ENCODE measurements around the gene PIR.

The PIR gene

GRCh38 chrX:15493118-15493962 lies at the start of gene PIR:
PIR (minus strand) TSS chrX:15493333; CDS start chrX:15491257, 2,076 bp downstream.
- DNase-seq (ENCODE audit: low read depth in 2 of 2) = peak in 1 of 2 experiments; percentile 22

GRCh38 chrX:15530318-15530717 lies 37.2 kb upstream of the PIR start:
- DNase-seq (ENCODE audit: low read depth in 2 of 2) = no peak

GRCh38 chrX:15529165-15529564 lies 36.0 kb upstream of the PIR start:
- DNase-seq (ENCODE audit: low read depth in 2 of 2) = no peak

GRCh38 chrX:15525664-15526416 lies 32.7 kb upstream of the PIR start:
- no peak for DNase-seq (ENCODE audit: low read depth in 2 of 2)

GRCh38 chrX:15524417-15524816 lies 31.3 kb upstream of the PIR start:
- peak in 1 of 2 experiments; percentile 4 for DNase-seq (ENCODE audit: low read depth in 2 of 2)

GRCh38 chrX:15523088-15523487 lies 30.0 kb upstream of the PIR start:
- no peak for DNase-seq (ENCODE audit: low read depth in 2 of 2)

GRCh38 chrX:15522464-15522863 lies 29.3 kb upstream of the PIR start:
- no peak for DNase-seq (ENCODE audit: low read depth in 2 of 2)

- DNase-seq (ENCODE audit: low read depth in 2 of 2) = no peak
These were observed 22.8 kb upstream of the PIR start for GRCh38 chrX:15515931-15516330.

- no peak for DNase-seq (ENCODE audit: low read depth in 2 of 2)
These were observed 21.1 kb upstream of the PIR start for GRCh38 chrX:15514279-15514678.

GRCh38 chrX:15512401-15512965 lies 19.4 kb upstream of the PIR start:
- DNase-seq (ENCODE audit: low read depth in 2 of 2) = no peak

GRCh38 chrX:15511563-15511962 lies 18.4 kb upstream of the PIR start:
- no peak for DNase-seq (ENCODE audit: low read depth in 2 of 2)

- no peak for DNase-seq (ENCODE audit: low read depth in 2 of 2)
These were observed 16.7 kb upstream of the PIR start for GRCh38 chrX:15509845-15510244.

GRCh38 chrX:15507005-15507404 lies 13.9 kb upstream of the PIR start:
- no peak for DNase-seq (ENCODE audit: low read depth in 2 of 2)

GRCh38 chrX:15505101-15505500 lies 12.0 kb upstream of the PIR start:
- no peak for DNase-seq (ENCODE audit: low read depth in 2 of 2)

- no peak for DNase-seq (ENCODE audit: low read depth in 2 of 2)
These were observed 11.5 kb upstream of the PIR start for GRCh38 chrX:15504661-15505060.

GRCh38 chrX:15501506-15501905 lies 8.4 kb upstream of the PIR start:
- no peak for DNase-seq (ENCODE audit: low read depth in 2 of 2)

GRCh38 chrX:15500497-15500966 lies 7.4 kb upstream of the PIR start, which contains the start of gene BMX:
BMX (plus strand) TSS chrX:15500807; CDS start chrX:15508354, 7,547 bp downstream.
- DNase-seq (ENCODE audit: low read depth in 2 of 2) = no peak

- DNase-seq (ENCODE audit: low read depth in 2 of 2) = no peak
These were observed 6.8 kb upstream of the PIR start for GRCh38 chrX:15499976-15500375.

GRCh38 chrX:15498741-15499140 lies 5.6 kb upstream of the PIR start:
- no peak for DNase-seq (ENCODE audit: low read depth in 2 of 2)

- DNase-seq (ENCODE audit: low read depth in 2 of 2) = no peak
These were observed 4.7 kb upstream of the PIR start for GRCh38 chrX:15497865-15498264.

GRCh38 chrX:15496824-15497223 lies 3.7 kb upstream of the PIR start:
- DNase-seq (ENCODE audit: low read depth in 2 of 2) = no peak

GRCh38 chrX:15495801-15496200 lies 2.7 kb upstream of the PIR start:
- DNase-seq (ENCODE audit: low read depth in 2 of 2) = no peak
